A549 treated with Mapracorat at 1 μM for 4 hours (cell line): ENCODE data around the gene PTGR3. TPM values are rescaled to one million over a fixed set of nuclear protein-coding genes. Genes with fewer than 3 reads are reported as not detected.

Source experiments
- total RNA-seq: library from RNA; stranded (reverse); fragments of 200-300 nt; extraction: Qiagen RNA extraction; gene quantifications from 5 replicates; pipeline ENCODE4 v1.2.3, GENCODE V29; 2022

PTGR3 gene, protein sequence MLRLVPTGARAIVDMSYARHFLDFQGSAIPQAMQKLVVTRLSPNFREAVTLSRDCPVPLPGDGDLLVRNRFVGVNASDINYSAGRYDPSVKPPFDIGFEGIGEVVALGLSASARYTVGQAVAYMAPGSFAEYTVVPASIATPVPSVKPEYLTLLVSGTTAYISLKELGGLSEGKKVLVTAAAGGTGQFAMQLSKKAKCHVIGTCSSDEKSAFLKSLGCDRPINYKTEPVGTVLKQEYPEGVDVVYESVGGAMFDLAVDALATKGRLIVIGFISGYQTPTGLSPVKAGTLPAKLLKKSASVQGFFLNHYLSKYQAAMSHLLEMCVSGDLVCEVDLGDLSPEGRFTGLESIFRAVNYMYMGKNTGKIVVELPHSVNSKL
- 15.2 to 19.5 TPM (median 16.8 TPM) in 5 replicates for total RNA-seq

DNA sequence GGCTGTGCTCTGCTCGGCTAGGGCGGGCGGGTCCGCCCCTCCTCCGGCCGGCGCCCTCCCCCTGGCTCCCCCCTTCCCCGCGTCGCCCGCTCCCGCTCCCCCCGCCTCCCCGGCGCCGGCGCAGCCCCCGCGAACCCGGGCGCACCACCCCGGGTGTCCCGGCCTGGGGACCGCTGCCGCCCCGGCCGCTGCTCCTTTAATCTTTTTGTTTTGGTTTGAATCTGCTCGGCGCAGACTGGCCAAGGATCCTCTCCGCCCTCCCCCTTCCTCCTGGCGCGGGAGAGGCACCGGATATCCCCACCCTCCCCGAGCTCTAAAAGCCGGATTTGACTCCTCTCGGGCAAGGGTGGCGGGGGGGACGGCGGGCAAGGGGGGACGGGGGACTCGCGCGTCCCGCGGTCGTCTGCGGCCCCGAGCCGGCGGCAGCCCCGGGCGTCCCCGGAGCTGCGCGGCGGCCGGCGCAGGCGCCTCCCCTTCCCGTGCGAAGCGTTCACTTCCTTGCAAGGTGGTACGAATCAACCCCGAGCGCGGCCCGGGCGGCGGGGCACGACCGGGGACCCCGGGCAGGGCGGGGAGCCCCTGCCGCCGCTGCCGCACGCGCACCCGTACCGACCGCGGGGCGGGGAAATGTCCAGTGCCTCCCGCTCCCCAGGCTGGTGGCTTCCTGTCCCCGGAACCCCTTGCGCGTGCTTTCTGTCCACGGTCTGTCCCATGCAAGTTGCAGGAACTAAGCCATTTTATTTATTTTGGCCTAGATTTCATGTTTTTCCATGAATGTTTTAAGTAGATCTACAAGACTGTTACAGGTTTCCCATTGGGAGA lies at the start of gene PTGR3:
PTGR3 (minus strand) TSS at position 11 of the 822 bp plus-strand sequence. CDS start 81 bp downstream, outside the sequence.

DNA sequence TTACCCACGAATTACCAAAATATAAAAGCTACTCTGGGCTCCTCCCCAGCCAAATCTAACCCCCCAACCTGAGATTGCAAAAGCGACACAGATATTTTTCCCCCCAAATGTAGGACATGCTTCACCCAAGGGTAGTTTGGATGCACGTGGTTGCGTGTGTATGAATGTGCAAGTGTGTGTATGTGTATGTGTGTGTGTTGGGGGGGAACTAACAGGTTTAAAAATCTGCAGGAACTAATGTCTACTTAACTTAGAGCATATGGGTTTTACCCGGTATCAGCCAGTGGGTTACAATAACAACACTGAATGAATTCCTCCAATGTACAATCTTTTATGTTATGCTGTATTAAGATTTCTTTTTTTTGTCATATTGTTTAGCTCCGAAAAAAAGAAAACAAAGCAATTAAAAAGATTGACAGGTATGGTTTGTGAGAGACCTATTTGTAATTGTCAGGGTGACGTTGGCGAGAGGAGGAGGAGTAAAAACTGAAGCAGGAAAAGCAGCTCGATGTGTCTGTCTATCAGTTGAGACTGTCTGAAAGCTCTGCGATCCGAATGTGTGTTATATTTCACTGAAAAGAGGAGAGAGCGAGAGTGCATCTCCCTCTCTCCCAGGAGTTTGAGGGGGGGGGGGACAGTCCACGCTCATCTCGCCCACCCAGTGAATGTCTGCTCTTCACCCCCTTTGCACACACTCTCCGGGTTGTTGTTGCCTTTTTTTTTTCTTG lies 1.5 kb upstream of the PTGR3 start, which contains the start of gene TSHZ1:
TSHZ1 (plus strand) TSS at position 524 of the 728 bp plus-strand sequence. CDS start 1,080 bp downstream, outside the sequence.

Other genes with a start within 250 kb of the PTGR3 start
- 5.2 to 6.8 TPM (median 6.2 TPM) in 5 replicates for gene TSHZ1, start 1.7 kb upstream of the PTGR3 start, total RNA-seq
- not detected in 5 replicates for gene SMIM21, start 218.6 kb upstream of the PTGR3 start, total RNA-seq